GM23338 (cell line): ENCODE measurements around the gene FABP1.

Experiments used
- CREB1 ChIP-seq: fragments of 250-450 bp; sonication (Bioruptor Pico); IDR thresholded peaks from 2 replicates; pipeline ENCODE4 v1.5.0; 2020; ENCODE audit warnings: low read depth, mild to moderate bottlenecking, moderate library complexity
- CTCF ChIP-seq, 2 experiments: fragments of 200-600 bp in 1 of 2; sonication (generic) in 1 of 2; conservative IDR thresholded peaks; 2 replicates each; pipeline versions ENCODE4 v1.5.1 to v1.6.1; 2016 to 2017; ENCODE audit warnings: antibody characterized with exemption in 2 of 2, low read depth in 2 of 2, mild to moderate bottlenecking in 2 of 2, moderate library complexity in 1 of 2
- ETS1 ChIP-seq: IDR thresholded peaks from 2 replicates; pipeline ENCODE4 v1.6.1; 2016; ENCODE audit warnings: antibody characterized with exemption
- EZH2 ChIP-seq: fragments of 200-600 bp; sonication (generic); IDR thresholded peaks from one replicate; pipeline ENCODE4 v1.8.0; 2017; ENCODE audit warnings: antibody characterized with exemption, mild to moderate bottlenecking, low read depth; ENCODE audit not compliant: unreplicated experiment
- EZH2phosphoT487 ChIP-seq: fragments of 200-600 bp; sonication (generic); IDR thresholded peaks from one replicate; pipeline ENCODE4 v1.8.1; 2018; ENCODE audit warnings: antibody characterized with exemption; ENCODE audit not compliant: unreplicated experiment
- JUNB ChIP-seq: IDR thresholded peaks from one replicate; pipeline ENCODE4 v1.6.1; 2016; ENCODE audit warnings: antibody characterized with exemption; ENCODE audit not compliant: unreplicated experiment
- POLR2AphosphoS5 ChIP-seq: IDR thresholded peaks from 2 replicates; pipeline ENCODE4 v1.6.1; 2016; ENCODE audit warnings: antibody characterized with exemption, low read depth
- TF ChIP-seq, protein P1 (sequence below): IDR thresholded peaks from one replicate; pipeline ENCODE4 v1.6.1; 2018; ENCODE audit warnings: antibody characterized with exemption; ENCODE audit not compliant: unreplicated experiment

DNA sequence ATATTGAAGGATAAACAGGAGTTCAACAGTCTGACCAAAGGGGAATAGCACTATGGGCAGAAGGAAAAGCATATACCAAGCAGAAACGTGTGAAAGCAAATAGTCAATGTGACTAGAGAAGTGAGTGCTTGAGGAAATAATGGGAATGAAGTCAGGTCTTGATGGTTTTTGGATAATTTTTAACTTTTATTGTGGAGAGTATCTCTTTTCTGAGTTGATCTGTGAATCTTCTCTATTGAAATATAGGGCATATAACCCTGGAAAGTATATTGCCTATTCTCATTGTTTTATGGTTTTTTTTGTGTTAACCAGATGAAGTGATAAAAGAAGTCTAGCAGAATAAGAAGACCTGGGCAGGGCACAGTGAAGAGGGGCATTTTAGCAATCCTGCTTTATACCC lies 16.4 kb upstream of the FABP1 start:
- no peak for TF ChIP-seq CTCF (conservative IDR thresholded peaks at IDR 0.05; ENCODE audit: low read depth in 2 of 2)
- TF ChIP-seq, protein P1, sequence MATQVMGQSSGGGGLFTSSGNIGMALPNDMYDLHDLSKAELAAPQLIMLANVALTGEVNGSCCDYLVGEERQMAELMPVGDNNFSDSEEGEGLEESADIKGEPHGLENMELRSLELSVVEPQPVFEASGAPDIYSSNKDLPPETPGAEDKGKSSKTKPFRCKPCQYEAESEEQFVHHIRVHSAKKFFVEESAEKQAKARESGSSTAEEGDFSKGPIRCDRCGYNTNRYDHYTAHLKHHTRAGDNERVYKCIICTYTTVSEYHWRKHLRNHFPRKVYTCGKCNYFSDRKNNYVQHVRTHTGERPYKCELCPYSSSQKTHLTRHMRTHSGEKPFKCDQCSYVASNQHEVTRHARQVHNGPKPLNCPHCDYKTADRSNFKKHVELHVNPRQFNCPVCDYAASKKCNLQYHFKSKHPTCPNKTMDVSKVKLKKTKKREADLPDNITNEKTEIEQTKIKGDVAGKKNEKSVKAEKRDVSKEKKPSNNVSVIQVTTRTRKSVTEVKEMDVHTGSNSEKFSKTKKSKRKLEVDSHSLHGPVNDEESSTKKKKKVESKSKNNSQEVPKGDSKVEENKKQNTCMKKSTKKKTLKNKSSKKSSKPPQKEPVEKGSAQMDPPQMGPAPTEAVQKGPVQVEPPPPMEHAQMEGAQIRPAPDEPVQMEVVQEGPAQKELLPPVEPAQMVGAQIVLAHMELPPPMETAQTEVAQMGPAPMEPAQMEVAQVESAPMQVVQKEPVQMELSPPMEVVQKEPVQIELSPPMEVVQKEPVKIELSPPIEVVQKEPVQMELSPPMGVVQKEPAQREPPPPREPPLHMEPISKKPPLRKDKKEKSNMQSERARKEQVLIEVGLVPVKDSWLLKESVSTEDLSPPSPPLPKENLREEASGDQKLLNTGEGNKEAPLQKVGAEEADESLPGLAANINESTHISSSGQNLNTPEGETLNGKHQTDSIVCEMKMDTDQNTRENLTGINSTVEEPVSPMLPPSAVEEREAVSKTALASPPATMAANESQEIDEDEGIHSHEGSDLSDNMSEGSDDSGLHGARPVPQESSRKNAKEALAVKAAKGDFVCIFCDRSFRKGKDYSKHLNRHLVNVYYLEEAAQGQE: no peak
- TF ChIP-seq JUNB: no peak
- TF ChIP-seq ETS1: no peak
- no peak for TF ChIP-seq EZH2
- no peak for TF ChIP-seq EZH2phosphoT487
- TF ChIP-seq CREB1 (CRISPR knock-in tag): no peak
- TF ChIP-seq POLR2AphosphoS5: no peak
